ENCODE results near the gene PSMD3.
"Not testable (repeated sequence)": the region's sequence is repeated elsewhere in the genome, so short reads cannot be mapped to it uniquely, and the experiment has no call there.

PSMD3 gene

GRCh38 chr17:40004712-40005111, 24.1 kb downstream of the PSMD3 start:
- no peak overlapping the region for H3K4me3 ChIP-seq (ENCODE audit: low read depth, low read length)
- no peaks in the 10 kb centered on the region for H3K4me1 ChIP-seq
- no peaks in the 10 kb centered on the region for H3K9me3 ChIP-seq (ENCODE audit: control insufficient read depth, low read length)
- no peak overlapping the region for H3K9ac ChIP-seq
- H3K79me2 ChIP-seq: no peaks in the 10 kb centered on the region
- no peak overlapping the region for H3K27ac ChIP-seq
- H3K4me2 ChIP-seq (ENCODE audit: low read length): no peak overlapping the region
- TF ChIP-seq, protein P1, sequence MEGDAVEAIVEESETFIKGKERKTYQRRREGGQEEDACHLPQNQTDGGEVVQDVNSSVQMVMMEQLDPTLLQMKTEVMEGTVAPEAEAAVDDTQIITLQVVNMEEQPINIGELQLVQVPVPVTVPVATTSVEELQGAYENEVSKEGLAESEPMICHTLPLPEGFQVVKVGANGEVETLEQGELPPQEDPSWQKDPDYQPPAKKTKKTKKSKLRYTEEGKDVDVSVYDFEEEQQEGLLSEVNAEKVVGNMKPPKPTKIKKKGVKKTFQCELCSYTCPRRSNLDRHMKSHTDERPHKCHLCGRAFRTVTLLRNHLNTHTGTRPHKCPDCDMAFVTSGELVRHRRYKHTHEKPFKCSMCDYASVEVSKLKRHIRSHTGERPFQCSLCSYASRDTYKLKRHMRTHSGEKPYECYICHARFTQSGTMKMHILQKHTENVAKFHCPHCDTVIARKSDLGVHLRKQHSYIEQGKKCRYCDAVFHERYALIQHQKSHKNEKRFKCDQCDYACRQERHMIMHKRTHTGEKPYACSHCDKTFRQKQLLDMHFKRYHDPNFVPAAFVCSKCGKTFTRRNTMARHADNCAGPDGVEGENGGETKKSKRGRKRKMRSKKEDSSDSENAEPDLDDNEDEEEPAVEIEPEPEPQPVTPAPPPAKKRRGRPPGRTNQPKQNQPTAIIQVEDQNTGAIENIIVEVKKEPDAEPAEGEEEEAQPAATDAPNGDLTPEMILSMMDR (IDR thresholded peaks at IDR 0.05): no peak
- no peaks in the 10 kb centered on the region for H3K36me3 ChIP-seq (ENCODE audit: control insufficient read depth, insufficient read depth, low read length)
- no peaks in the 10 kb centered on the region for H3K27me3 ChIP-seq (ENCODE audit: control insufficient read depth, insufficient read depth, low read length)
- no peak overlapping the region for H2AFZ ChIP-seq

DNA sequence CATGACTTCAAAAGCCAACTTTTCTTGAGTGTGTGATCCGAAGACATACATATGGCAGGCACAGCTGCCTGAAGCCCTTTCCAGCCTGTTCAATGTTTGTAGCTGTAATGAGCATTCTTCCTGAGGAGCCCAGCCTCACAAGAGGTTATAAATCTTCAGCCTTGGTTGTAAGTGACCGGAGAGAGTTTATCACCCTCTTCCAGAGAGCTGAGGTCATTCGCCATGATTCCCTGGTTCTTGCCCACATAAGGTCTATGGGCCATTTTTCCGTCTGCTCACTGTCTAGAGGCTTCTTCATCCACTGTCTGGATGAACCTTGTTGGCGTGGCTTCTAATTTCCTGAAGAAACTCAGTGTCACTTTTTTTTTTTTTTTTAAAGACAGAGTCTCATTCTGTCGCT, 24.9 kb downstream of the PSMD3 start:
- Histone ChIP-seq H2AFZ (no peak overlapping the region), H3K27ac (no peak overlapping the region), H3K36me3 (ENCODE audit: control insufficient read depth, insufficient read depth, low read length) (no peaks in the 10 kb centered on the region), H3K4me2 (ENCODE audit: low read length) (no peak overlapping the region), H3K9me3 (ENCODE audit: control insufficient read depth, low read length) (no peaks in the 10 kb centered on the region), H3K4me3 (ENCODE audit: low read depth, low read length) (no peak overlapping the region), H3K9ac (no peak overlapping the region), H3K4me1 (no peaks in the 10 kb centered on the region), H3K79me2 (no peaks in the 10 kb centered on the region), H3K27me3 (ENCODE audit: control insufficient read depth, insufficient read depth, low read length) (no peaks in the 10 kb centered on the region)
- TF ChIP-seq, protein P1 (IDR thresholded peaks at IDR 0.05): no peak

DNA sequence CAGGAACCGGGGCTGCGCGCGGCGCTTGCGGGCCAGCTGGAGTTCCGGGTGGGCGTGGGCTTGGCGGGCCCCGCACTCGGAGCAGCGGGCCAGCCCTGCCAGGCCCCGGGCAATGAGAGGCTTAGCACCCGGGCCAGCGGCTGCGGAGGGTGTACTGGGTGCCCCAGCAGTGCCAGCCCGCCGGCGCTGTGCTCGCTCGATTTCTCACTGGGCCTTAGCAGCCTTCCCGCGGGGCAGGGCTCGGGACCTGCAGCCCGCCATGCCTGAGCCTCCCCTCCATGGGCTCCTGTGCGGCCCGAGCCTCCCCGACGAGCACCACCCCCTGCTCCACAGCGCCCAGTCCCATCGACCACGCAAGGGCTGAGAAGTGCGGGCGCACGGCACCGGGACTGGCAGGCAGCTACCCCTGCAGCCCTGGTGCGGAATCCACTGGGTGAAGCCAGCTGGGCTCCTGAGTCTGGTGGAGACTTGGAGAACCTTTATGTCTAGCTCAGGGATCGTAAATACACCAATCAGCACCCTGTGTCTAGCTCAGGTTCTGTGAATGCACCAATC, 30.4 kb downstream of the PSMD3 start:
- H3K4me2 ChIP-seq (ENCODE audit: low read length); H3K4me1 ChIP-seq; H2AFZ ChIP-seq; H3K9me3 ChIP-seq (ENCODE audit: control insufficient read depth, low read length); H3K36me3 ChIP-seq (ENCODE audit: control insufficient read depth, insufficient read depth, low read length); H3K27ac ChIP-seq; H3K9ac ChIP-seq; H3K4me3 ChIP-seq (ENCODE audit: low read depth, low read length); H3K79me2 ChIP-seq; H3K27me3 ChIP-seq (ENCODE audit: control insufficient read depth, insufficient read depth, low read length): not testable (repeated sequence)

DNA sequence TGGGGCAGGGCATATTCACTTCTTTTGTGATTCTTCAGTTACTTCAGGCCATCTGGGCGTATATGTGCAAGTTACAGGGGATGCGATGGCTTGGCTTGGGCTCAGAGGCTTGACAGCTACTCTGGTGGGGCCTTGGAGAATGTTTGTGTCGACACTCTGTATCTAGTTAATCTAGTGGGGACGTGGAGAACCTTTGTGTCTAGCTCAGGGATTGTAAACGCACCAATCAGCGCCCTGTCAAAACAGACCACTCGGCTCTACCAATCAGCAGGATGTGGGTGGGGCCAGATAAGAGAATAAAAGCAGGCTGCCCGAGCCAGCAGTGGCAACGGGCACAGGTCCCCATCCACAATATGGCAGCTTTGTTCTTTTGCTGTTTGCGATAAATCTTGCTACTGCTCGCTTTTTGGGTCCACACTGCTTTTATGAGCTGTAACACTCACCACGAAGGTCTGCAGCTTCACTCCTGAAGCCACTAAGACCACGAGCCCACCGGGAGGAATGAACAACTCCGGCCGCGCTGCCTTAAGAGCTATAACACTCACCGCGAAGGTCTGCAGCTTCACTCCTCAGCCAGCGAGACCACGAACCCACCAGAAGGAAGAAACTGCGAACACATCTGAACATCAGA, 31.5 kb downstream of the PSMD3 start:
- H3K4me1 ChIP-seq; H3K9ac ChIP-seq; H3K9me3 ChIP-seq (ENCODE audit: control insufficient read depth, low read length); H3K4me2 ChIP-seq (ENCODE audit: low read length); H3K79me2 ChIP-seq; H3K27me3 ChIP-seq (ENCODE audit: control insufficient read depth, insufficient read depth, low read length); H3K4me3 ChIP-seq (ENCODE audit: low read depth, low read length); H3K36me3 ChIP-seq (ENCODE audit: control insufficient read depth, insufficient read depth, low read length); H3K27ac ChIP-seq; H2AFZ ChIP-seq: not testable (repeated sequence)

DNA sequence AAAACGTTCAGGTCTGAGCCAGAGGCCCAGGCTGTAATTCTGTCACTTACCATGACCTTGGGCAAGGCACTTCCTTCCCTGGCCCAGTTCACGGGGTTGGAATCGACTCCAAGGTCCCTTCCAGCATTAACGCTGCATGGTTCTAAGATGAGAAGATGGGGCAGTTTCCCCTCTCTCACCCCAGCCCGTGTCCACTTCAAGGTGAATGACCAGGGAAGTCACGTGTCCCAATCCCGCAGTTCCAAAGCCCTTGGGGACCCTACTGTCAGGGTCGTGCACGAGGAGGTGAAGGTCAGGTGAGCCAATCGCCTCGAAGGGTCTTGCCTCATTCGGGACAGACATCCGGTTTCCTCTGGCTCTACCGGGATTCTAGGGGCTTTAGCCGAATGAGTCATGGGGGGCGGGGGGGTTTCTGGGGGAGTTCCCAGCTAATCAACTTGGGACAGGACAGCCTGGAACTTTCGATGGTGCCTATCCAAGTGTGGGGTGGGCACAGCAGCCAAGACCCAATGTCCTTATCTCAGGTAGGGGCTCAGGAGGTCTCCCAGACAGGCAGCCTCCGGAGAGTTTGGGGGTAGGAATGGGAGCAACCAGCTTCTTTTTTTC, 33.9 kb downstream of the PSMD3 start:
- TF ChIP-seq, protein P1 (IDR thresholded peaks at IDR 0.05): no peak
- no peaks in the 10 kb centered on the region for H3K79me2 ChIP-seq
- no peaks in the 10 kb centered on the region for H3K36me3 ChIP-seq (ENCODE audit: control insufficient read depth, insufficient read depth, low read length)
- no peaks in the 10 kb centered on the region for H3K27me3 ChIP-seq (ENCODE audit: control insufficient read depth, insufficient read depth, low read length)
- H3K4me1 ChIP-seq: no peaks in the 10 kb centered on the region
- no peak overlapping the region for H3K9ac ChIP-seq
- H3K27ac ChIP-seq: no peak overlapping the region
- H3K4me2 ChIP-seq (ENCODE audit: low read length): no peak overlapping the region
- no peak overlapping the region for H2AFZ ChIP-seq
- H3K4me3 ChIP-seq (ENCODE audit: low read depth, low read length): no peak overlapping the region
- no peaks in the 10 kb centered on the region for H3K9me3 ChIP-seq (ENCODE audit: control insufficient read depth, low read length)

Data from parathyroid adenoma (tissue), 2 donors.